Fibroblast of peridontal ligament (primary cell): Measurements from ENCODE around the gene TMEM63A.
"Not testable (repeated sequence)": the region's sequence is repeated elsewhere in the genome, so short reads cannot be mapped to it uniquely, and the experiment has no call there.

ENCODE experiments used
- DNase-seq: peaks from one replicate; pipeline ENCODE4 v3.0.0-alpha.2; 2010; ENCODE audit errors: extremely low read depth

Gene TMEM63A

DNA sequence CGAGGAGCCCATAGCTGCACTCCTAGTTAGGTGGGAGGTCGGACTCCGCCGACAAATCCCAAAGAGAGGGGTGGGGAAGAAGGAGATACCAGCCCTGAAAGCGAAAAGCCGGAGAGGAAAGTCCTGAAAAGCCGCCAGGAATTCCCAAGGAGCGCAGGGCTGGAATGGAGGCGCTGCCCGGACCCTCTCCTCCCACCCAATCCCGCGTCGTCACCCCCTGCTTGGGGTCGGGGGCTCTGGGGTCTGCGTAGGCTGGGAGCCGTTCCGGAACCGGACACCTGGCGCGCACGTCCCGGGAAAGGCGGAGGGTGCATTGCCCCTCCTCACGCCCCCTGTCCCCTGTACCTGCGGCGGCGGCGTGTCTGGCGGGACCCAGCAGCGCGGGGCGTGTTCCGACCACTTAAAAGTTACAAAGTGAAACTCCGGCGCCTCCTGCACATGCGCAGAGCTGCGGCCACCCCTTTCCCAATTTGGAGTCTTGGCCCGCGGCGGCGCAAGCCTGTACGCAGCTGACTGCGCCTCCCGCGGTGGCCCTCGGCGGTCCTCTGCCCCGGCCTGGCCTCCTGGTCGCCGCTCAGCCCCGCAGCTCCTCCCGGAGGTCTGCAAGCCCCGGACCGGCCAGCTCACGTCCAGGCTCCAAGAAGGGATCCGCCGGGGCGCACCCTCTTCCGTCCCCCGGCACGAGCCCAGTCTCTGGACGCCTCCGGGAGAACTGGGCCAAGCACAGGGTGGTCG is at the start of gene TMEM63A:
TSS of gene TMEM63A (minus strand) at position 422 of the 735 bp plus-strand sequence. CDS start 4,800 bp downstream, outside the sequence.
- peak; percentile 84 for DNase-seq

DNA sequence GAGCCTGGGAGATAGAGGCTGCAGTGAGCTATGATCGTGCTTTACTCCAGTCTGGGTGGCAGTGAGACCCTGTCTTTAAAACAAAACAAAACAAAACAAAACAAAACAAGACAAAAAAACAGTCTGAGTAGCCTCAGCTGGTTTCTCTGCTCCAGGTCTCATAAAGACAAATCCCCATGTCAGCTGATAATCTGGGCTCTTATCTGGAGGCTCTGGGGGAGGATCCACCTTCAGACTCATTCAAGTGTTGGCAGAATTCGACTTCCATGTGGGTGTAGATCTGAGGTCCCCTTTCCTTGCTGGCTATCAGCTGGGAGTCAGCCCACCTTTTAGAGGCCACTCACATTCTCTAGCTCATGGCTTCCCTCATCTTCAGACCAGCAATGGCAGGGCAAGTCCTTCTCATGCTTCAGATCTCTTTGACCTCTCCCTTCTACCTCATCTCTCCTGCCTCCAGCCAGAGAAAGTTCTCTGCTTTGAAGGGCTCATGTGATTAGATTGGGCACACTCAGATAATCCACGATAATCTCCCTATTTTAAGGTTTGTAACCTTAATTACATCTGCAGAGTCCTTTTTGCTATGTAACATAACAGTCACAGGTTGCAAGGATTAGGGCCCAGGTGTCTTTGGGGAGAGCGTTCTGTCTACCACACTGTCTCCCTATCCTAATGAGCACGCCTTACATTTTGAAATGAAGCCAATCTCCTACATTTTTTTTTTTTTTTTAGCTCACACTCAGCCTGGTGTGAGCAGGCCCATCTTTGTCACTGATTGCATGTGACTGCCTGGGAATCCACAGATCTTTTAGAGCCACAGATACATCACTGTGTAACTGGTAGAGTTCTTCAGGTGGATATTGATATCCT is 49.3 kb upstream of the TMEM63A start:
- no peak for DNase-seq

DNA sequence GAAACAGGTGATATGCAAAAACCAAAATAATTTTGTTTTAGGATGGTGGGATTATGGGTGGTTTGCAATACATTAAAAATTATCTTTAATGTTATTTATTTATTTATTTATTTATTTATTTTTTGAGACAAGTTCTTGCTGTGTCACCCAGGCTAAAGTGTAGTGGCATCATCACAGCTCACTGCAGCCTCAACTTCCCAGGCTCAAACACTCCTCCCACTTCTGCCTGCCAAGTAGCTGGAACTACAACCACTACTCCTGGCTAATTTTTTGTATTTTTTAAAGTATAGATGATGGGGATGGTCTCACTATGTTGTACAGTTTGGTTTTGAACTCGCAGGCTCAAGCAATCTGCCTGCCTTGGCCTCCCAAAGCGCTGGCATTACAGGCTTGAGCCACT is 48.4 kb upstream of the TMEM63A start:
- no peak for DNase-seq

DNA sequence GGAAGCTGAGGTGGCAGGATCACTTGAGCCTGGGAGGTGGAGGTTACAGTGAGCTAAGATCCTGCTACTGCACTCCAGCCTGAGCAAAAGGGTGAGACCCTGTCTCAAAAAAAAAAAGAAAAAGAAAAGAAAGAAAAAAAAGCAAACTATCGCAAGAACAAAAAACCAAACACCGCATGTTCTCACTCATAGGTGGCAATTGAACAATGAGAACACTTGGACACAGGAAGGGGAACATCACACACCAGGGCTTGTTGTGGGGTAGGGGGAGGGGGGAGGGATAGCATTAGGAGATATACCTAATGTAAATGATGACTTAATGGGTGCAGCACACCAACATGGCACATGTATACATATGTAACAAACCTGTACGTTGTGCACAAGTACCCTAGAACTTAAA is 47.3 kb upstream of the TMEM63A start:
- not testable (repeated sequence) for DNase-seq

DNA sequence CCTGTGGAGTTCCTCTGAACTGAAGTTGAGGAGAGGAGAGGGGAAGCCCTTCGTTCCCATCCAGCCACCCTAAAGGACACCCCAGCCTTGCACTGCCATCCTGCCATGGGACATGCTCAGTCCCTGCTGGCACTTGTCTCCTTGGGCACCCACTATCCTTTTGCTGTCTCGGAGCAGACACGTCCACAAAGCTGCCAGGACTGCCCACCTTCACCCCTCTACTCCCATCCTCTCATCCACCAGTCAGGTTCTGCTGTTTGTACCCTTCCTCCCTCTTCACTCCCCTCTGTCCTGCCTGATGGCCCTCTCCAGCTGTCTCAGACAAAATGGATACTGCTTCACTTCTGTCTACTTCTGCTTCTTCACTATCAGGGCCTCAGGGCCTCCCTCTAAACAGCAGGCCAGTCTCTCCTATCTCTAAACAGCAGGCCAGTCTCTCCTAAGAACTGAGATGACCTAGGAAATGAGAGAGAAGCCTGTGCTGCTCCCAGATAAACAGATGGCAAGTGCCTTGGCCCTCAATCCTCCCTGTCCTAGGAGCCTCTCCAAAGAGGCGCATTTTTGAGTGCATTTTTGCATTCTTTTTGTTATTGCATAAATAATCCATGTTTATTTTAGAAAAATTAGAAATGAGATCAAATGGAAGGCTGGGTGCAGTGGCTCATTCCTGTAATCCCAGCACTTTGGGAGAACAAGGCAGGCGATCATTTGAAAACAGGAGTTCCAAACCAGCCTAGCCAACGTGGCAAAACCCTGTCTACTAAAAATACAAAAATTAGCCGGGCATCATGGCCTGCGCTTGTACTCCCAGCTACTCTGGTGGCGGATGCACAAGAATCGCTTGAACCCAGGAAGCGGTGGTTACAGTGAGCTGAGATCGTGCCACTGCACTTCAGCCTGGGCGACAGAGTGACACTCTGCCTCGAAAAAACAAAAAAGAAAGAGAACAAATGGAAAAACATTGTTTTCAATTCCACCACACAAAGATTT is 46.3 kb upstream of the TMEM63A start:
- no peak for DNase-seq

DNA sequence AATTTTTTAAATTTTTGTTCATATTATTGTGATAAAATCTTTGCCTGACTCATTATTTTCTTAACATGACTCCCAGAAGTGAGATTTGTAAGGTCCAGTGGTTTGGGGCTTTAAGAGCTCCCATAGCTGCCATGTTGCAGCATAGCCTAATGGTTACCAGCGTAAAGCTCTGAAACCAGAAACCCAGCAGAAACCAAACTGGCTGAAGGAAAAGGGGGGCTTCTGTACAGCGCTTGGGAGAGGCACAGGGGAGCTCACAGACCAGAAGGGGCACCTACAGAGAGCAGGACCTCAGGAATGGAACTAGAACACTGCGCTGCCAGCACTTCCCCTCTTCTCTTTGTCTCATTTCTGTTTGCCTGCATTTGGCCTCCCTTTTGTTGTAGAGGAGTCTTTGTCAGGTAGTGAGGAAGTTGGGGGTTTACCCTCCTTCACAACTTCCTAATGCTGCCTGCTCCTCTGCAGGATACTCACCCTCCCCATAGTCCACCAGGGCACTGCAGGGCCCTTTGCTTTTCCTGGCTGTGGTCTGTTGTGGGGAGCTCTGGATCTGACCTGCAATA is 44.5 kb upstream of the TMEM63A start:
- no peak for DNase-seq

DNA sequence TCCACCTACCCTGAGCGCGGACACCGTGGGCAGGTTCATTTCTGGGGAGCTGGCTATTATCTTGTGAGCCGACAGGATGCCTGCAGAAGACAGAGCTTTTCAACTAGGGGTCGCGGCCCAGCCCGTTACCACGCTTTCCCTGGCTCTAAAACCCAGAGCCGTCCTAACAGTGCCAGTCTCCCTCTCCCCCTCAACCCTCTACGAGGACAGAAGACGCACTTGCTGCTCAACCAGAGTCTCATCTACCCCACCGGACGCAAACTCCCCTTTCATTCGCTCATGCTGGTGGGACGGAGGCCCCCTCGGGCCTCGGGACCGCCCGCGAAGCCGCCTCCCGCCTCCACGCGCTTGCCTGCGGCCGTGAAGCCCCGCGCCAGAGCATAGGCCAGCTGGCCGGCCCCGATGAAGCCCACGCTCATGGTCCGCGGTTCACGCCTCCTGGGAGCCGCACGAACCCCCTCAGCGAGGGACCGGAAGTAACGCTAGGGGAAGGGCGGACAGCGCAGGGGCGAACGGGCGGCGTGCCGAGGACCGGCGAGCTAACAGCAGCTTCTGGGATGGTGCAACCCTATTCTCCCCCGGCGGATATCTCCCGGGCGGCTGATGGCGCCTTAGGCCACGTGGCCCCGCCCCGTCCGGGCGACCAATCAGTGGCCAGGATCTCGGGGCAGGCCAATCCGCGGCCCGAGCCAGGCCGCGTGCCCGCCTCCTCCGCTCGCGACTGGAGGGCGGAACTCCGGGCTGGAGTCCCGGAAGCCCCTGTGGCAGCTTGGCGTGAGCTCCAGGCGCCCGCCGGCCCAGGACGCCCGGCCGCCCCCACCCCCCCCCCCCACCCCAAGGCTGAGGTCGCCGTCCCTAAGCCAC is 41.7 kb upstream of the TMEM63A start, which contains the start of gene PYCR2:
TSS of gene PYCR2 (minus strand) at position 559 of the 864 bp plus-strand sequence. CDS start at position 419, 140 bp downstream.
- peak; percentile 94 for DNase-seq

DNA sequence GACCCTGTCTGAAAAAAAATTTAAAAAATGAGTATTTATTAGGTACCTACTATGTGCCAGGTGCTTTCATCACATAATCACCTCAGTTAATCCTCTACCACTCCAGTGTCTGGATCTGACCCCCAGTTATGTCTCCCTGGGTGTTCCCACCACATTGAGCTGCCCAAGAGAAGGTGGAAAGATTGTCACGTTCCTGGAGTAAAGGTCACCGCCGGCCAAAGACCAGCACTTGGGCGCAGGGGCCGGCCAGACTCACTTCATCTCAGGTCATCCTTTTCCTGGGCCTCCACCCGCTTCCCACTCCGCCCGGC is 41.2 kb upstream of the TMEM63A start:
- no peak for DNase-seq

DNA sequence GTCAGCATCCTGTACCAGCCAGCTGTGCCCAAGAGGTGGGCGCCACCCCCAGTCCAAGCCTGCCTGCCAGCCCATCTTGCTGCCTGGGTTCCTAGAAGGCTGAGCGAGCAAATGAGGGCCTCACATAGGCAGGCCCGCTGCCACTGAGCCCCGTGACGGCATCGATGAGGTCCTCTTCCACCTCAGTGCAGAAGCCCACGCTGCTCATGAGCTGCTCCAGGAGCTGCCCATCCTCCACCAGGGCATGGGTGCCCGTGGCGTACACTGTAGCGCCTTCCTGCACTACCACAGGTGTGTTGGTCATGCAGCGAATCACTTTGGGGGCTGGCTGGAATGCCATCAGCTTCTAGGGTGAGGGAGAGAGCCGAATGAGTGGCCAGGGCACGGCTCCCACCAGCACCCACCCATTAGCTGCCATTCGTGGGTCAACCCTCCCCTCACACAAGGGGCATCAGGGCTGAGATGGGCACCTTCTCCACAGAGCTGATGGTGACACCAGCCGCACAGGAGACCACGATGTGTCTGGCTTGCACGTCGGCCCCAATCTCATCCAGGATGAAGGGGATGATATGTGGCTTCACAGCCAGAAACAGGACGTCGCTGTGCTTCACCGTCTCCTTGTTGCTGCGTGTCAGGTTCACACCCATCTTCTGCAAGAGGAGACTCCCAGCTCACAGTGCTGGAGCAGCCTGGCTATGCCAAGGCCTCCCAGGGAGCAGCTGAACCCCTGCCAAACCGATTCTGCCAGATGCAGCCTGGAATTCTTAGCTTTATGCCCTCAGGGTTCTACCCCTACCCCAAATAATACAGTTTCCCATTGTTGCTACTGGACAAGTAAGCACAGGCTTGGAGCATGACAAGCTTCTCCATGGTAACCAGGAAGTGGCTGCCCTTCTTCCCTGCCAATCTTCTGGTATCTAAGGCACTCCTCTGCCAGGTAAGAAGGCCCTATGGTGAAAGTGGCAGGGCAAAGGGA is 39.8 kb upstream of the TMEM63A start:
- no peak for DNase-seq

DNA sequence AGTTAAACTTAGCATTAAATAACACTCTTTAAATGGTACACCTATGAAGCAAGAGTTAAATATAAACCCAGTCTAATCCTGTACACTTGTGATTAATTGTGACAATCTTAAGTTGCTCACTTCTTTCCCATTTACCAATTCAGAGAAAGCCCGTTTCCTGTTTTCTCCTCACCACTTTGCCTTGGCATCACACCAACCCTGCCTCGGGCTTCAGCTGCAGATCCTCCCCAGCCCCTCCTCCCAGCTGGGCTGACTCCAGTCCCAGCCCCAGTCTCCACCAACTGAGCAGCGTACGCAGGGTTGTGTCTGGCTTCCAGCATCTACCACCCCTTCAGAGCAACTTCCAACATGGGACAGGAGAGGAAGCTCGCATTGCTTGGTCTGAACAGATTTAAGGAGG is 37.7 kb upstream of the TMEM63A start:
- DNase-seq: peak; percentile 63

DNA sequence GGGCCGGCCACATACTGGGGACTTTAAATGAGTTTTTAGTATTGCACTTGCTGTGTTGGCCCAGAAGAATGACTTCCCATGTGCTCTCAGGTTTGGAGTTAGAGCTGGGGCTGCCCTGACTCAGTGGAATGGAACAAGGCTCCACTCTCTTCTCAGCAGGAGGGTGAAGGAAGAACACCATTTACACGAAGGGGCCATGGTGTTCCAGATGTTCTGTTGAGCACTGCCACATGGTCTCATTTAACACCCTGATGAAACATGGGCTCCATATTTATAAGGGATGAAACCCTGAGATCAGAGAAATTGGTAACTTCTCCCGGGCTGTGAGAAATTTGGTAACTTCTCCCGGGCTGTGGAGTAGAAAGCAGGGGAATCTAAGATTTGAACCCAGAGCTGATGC is 36.1 kb upstream of the TMEM63A start:
- no peak for DNase-seq

DNA sequence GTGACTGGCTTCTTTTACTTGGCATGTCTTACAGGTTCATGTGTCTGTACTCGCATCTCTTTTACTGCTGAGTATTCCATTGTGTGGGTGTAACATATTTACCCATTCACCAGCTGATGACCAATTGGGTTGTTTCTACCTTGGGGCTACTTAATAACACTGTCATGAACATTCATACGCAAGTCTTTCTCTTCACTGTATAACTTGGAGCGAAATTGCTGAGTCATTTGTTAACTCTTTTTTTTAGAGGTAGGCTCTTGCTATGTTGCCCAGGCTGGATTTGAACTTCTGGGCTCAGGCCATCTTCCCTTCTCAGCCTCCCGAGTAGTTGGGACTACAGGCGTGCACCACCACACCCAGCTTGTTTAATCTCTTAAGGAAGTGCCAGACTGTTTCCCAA is 35.4 kb upstream of the TMEM63A start:
- DNase-seq: no peak

DNA sequence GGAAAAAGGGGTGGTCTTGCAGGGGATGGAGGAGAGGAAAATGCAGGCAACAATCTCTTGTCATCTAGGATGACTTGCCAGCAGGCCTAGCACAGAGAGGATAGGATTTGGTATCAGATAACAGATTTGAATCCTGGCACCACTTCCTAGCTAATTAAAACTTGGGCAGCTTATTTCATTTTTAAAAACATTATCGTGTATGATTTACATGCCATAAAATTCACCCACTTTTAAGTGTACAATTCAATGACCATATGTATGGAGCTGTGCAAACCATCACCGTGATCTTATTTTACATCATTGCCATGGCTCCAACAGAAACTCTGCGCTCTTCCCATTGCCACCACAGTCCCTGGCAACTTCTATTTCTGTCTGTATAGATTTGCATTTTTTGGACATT is 34.9 kb upstream of the TMEM63A start:
- DNase-seq: no peak

DNA sequence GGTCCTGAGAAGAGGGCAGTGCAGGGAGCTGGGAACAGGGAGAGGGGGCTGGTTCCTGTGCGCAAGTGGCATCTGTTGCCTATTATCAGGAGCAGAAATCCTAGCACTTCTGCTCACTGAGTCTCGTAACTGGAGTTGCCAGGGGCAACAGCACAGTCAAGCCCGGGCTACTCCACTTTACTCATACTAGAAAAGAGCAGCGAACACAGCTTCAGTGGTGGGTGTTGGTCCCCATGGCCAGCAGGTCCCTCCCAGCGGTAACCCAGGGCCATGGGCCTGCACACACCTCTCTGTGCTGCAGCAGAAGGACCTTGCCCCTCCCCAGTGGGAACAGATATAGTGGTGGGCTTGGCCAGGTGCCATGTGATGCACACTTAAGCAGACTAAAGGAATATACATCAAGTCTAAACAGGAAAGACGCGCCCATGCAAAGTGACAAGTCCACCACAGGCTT is 33.4 kb upstream of the TMEM63A start:
- DNase-seq: no peak

DNA sequence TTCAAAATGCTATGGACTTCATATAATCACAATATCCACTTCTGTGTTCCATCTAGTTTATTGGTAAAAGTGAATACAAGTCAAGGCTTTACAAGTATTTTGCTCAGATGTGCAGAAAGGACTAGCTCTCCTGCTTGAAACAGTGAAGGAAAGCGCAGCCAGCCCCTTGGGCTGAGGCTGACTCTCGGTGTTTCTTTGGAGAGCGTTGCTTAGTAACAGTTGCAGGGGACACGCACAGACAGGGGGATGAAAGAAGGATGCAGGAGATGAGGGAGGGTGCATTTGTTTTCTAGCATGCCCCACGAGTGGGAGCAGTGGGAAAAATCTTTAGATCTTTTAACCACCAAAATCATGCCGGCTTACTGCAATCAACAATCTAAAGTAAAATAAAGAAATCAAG is 32.8 kb upstream of the TMEM63A start:
- DNase-seq: no peak

DNA sequence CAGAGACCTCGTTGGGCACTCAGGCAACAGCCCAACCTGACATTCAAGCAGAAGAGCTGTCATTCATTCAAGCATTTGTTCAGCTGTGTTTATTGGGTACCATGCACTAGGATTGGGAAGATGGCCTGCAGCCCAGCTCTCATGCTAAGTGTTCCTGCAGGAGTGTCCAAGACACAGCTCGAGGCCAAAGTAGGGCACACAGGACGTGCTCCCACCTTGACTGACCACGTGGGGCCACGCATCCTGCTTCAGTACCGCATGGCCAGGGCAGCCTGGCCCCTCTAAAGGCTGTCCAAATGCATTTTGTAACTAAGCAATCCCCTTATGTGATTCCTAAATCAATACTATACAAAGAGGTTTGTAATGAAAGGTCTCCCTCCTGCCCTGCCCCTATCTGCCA is 32.2 kb upstream of the TMEM63A start:
- DNase-seq: no peak

DNA sequence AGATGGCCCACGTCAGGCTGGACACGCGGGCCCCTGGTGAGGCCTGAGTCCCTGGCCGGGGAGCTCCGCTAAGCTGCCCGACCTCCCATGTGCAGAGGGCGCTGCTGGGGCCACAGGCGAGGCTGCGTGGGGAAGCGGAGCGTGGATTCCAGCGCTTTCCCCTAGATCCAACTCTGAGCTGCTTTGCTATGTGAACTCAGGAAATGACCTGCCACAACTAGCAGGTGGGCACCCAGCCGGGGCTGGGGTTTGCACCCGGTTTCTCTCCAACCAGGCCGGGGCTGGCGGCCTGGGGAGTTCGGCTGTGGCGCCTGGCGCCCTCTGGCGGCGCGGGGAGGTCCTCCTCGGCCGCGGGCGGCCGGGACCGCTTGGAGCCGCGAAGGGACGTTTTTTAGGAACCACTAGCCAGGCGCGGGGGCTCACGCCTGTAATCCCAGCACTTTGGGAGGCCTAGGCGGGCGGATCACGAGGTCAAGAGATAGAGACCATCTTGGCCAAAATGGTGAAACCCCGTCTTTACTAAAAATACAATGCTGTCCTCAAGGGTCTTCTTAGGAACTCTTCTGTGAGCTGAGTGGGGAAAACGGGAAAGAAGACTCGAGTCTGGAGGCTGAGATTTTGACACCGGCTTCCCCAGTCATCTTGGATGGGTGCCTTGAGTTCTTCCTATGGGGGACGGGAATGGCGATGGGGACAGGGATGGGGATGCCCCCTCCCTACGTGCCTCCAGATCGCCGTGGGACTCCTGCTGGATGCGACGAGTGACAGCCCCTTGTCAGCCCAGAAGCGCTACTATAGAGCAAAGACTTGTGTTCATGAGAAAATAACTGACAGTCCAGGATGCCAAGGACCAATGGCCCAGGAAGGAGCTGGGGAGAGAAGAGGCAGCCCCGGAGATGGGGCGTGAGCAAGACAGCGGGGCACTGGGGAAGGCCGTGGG is 29.3 kb upstream of the TMEM63A start:
- DNase-seq: peak; percentile 15

DNA sequence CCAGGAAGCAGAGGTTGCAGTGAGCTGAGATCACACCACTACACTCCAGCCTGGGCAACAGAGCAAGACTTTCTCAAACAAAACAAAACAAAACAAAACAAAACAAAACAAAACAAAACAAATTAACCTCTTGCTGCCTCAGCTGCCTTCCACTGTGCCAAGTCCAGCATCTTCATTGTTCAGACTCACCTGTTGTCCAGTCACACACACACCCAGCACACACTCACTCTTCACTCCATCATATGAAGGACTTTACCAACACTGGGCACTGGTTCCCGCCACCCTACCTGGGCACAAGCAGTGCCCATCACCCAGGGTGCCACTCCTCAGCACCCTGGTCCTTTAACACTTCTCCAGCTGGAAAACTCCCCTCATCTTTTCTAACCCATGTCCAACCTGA is 27.3 kb upstream of the TMEM63A start:
- DNase-seq: no peak
